Stomach (tissue), 9 donors: Measurements from ENCODE around the gene SNRNP70. TPM values are rescaled to one million over a fixed set of nuclear protein-coding genes. Genes with fewer than 3 reads are reported as not detected.
A peak's percentile ranks its signal among the peaks of the same experiment; 100 is the strongest.
"Not testable (repeated sequence)": the region's sequence is repeated elsewhere in the genome, so short reads cannot be mapped to it uniquely, and the experiment has no call there.

Experiments
- DNase-seq, 2 donors: peaks; one replicate each; pipeline versions ENCODE4 v3.0.0 to v3.0.0-alpha.2; 2013 to 2019
- H3K27ac ChIP-seq, 5 donors: fragments of 200-600 bp in 4 of 5; sonication (generic) in 4 of 5; one replicate each; pipeline ENCODE4 v1.5.1; 2013 to 2019; ENCODE audit warnings: mild to moderate bottlenecking in 1 of 5, moderate library complexity in 1 of 5
- H3K27me3 ChIP-seq, 3 donors: fragments of 200-600 bp; sonication (generic); one replicate each; pipeline ENCODE4 v1.5.1; 2017 to 2019; ENCODE audit warnings: mixed run types in 1 of 3
- H3K36me3 ChIP-seq, 4 donors: fragments of 200-600 bp; sonication (generic); 1 replicate in 3 of 4; 2 replicates in 1 of 4; pipeline ENCODE4 v1.5.1; 2016 to 2019
- H3K4me1 ChIP-seq, 4 donors: fragments of 200-600 bp; sonication (generic); one replicate each; pipeline ENCODE4 v1.5.1; 2016 to 2019
- H3K4me3 ChIP-seq, 4 donors: fragments of 200-600 bp; sonication (generic) in 3 of 4; one replicate each; pipeline ENCODE4 v1.5.1; 2016 to 2019; ENCODE audit warnings: mild to moderate bottlenecking in 1 of 4
- H3K9me3 ChIP-seq, 4 donors: fragments of 200-600 bp; sonication (generic); one replicate each; pipeline ENCODE4 v1.5.1; 2016 to 2019
- EP300 ChIP-seq: sonication (generic); formaldehyde crosslinking; IDR thresholded peaks from one replicate; pipeline ENCODE4 v1.6.1; 2017; ENCODE audit warnings: antibody characterized with exemption
- POLR2A ChIP-seq, 4 donors: fragments of 450-650 bp; IDR thresholded peaks; one replicate each; pipeline ENCODE4 v1.6.1; 2016; ENCODE audit warnings: antibody characterized with exemption in 4 of 4, control low read depth in 2 of 4, mild to moderate bottlenecking in 1 of 4, moderate library complexity in 1 of 4
- POLR2AphosphoS5 ChIP-seq, 3 donors: sonication (generic); formaldehyde crosslinking; IDR thresholded peaks; one replicate each; pipeline ENCODE4 v1.6.1; 2016; ENCODE audit warnings: antibody characterized with exemption in 3 of 3
- WGBS, 5 donors: extraction: QIAGEN DNeasy Blood & Tissue Kit in 3 of 5; methylation state at CpG; one replicate each; pipeline versions ENCODE4 v1.1.5 to v1.1.7; 2013 to 2018; 5-methylcytosine and 5-hydroxymethylcytosine counted together
- intact Hi-C: fragments of 100-400 bp; cut with DNase I; formaldehyde crosslinking; loops from one replicate; pipeline ENCODE4 v1.15.1; 2023; ENCODE audit warnings: low total_unique reads
- polyA plus RNA-seq, 3 donors: library from polyadenylated mRNA; stranded (reverse); fragments of 200-250 nt; gene quantifications; one replicate each; pipeline ENCODE4 v1.2.3, GENCODE V29; 2013
- total RNA-seq, 5 donors: library from RNA; depleted of rRNA; stranded (reverse); fragments of >200 nt; gene quantifications; one replicate each; pipeline versions ENCODE4 v1.1.0 to v1.2.3, GENCODE V29; 2014 to 2016
- TF ChIP-seq, protein P1 (sequence below), 7 experiments: fragments of 450-650 bp in 4 of 7; fragments of 200-600 bp in 3 of 7; sonication (generic) in 3 of 7; IDR thresholded peaks; one replicate each; pipeline ENCODE4 v1.5.1; 2016 to 2019; ENCODE audit warnings: antibody characterized with exemption in 7 of 7, control low read depth in 2 of 7, mild to moderate bottlenecking in 1 of 7
- donor health status: healthy with polysubstance abuse.
- donor health status: Bipolar disorder and iron deficiency.
- donor health status: healthy.

SNRNP70 gene
- total and polyA plus RNA-seq, 8 donors: 163 to 3,365 (median 222) TPM

DNA sequence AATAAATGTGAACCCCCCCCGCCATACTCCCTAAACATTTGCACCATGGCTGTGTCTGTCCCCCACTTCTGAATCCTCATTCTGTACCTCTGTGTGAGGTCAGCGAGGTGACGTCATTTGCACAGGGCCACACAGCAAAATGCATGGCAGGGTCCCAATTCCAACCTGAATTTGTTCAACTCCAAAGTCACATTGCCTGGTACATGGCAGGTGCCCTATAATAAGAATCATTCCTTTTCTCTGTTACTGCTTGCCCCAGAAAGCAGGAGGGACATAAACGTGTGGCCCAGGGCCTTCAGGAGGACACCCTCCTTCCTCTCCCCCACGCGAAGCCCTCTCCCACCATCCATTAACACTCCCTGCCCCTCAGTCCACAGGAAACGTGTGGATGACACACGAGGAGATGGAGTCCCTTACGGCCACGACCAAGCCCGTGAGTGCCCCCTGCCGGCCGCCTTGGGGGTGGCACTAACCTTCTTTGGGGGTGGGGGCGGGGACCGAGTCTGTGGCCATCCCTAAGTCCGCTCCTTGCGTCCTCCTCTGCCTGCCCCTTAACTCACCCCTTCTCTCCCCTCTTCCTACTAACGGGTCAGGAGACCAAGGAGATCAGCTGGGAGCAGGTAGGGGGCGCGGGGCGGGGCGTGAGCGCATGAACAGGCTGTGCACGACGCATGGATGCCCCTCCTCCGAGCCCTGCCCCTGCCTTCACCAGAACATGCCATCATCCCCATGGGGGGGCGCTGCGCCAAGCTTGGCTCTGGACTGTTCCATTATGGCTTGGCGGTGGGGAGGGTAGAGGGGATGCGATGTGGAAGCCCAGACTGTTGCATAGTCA lies 60.5 kb downstream of the SNRNP70 start:
- TF ChIP-seq POLR2AphosphoS5 (IDR thresholded peaks at IDR 0.05) (peak in 1 of 3 donors; percentile 15), POLR2A (IDR thresholded peaks at IDR 0.05) (no peak)
- TF ChIP-seq, protein P1, sequence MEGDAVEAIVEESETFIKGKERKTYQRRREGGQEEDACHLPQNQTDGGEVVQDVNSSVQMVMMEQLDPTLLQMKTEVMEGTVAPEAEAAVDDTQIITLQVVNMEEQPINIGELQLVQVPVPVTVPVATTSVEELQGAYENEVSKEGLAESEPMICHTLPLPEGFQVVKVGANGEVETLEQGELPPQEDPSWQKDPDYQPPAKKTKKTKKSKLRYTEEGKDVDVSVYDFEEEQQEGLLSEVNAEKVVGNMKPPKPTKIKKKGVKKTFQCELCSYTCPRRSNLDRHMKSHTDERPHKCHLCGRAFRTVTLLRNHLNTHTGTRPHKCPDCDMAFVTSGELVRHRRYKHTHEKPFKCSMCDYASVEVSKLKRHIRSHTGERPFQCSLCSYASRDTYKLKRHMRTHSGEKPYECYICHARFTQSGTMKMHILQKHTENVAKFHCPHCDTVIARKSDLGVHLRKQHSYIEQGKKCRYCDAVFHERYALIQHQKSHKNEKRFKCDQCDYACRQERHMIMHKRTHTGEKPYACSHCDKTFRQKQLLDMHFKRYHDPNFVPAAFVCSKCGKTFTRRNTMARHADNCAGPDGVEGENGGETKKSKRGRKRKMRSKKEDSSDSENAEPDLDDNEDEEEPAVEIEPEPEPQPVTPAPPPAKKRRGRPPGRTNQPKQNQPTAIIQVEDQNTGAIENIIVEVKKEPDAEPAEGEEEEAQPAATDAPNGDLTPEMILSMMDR (IDR thresholded peaks at IDR 0.05): peak in 5 of 7 experiments; percentile 54 to 96 (median 83)
- Histone ChIP-seq H3K27ac (no peak overlapping the region), H3K4me1 (peaks cover 29 to 58% (median 49%) of the 10 kb centered on the region in 4 donors), H3K27me3 (peaks cover 0 to 23% (median 0%) of the 10 kb centered on the region in 3 donors), H3K4me3 (peak overlapping the region in 2 of 4 donors; percentile 4 to 32), H3K36me3 (no peaks in the 10 kb centered on the region), H3K9me3 (no peaks in the 10 kb centered on the region)
- DNase-seq: peak; percentile 87 to 90
- intact Hi-C loops: no loop called here
- 8 to 9% (median 9%) methylated on average over 25 to 30 of the region's 30 CpGs for WGBS, 5 donors

DNA sequence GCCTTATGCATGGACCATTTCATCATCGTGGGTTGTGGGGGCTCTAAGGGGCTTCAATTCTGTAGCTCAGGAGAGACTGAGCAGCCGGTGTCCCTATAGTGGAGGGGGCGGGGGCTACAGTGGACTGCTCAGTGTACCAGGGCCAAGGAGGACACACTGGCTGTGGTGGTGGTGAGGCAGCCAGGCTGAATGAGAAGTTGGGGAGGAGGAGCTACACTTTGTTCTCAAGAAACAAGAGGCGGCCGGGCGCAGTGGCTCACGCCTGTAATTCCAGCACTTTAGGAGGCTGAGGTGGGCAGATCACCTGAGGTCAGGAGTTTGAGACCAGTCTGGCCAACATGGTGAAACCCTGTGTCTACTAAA lies 61.1 kb downstream of the SNRNP70 start:
- H3K27me3 ChIP-seq: peaks cover 0 to 28% (median 0%) of the 10 kb centered on the region in 3 donors
- WGBS, 5 donors: 22 to 29% (median 25%) methylated on average over 7 of the region's 7 CpGs
- H3K4me1 ChIP-seq: peaks cover 35 to 64% (median 55%) of the 10 kb centered on the region in 4 donors
- H3K36me3 ChIP-seq, H3K27ac ChIP-seq, H3K9me3 ChIP-seq, DNase-seq, intact Hi-C loops: not testable (repeated sequence)
- H3K4me3 ChIP-seq: peak overlapping the region in 1 of 4 donors; percentile 32

DNA sequence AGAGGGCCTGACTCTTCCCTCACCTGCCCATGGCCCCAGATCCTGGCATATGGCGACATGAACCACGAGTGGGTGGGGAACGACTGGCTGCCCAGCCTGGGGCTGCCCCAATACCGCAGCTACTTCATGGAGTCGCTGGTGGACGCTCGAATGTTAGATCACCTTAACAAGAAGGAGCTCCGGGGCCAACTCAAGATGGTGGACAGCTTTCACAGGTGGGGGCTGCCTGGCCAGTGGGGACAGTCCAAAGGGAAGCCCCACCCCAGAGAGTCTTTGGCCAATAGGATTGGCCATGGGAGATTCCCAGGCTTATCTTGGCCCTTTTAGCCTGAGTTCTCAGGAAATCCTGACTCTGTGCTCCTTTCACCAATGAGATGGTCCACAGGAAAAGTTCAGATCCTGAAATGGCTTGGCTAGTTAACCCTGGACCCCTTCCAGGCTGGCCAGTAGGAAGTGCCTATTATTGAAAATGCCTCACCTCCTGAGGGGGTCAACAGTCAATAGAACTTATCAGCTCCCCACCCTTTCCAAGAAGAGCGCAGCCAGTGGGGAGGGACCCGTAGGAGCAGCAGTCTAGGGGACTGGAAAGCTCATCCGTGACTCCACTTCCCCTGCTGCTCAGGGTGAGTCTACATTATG lies 62.9 kb downstream of the SNRNP70 start:
- Histone ChIP-seq H3K4me1 (peaks cover 35 to 63% (median 55%) of the 10 kb centered on the region in 4 donors), H3K36me3 (no peaks in the 10 kb centered on the region), H3K27me3 (peaks cover 0 to 33% (median 0%) of the 10 kb centered on the region in 3 donors), H3K27ac (peak overlapping the region in 4 of 5 donors; percentile 72 to 88 (median 85)), H3K4me3 (peak overlapping the region; percentile 66 to 82 (median 70)), H3K9me3 (no peaks in the 10 kb centered on the region)
- intact Hi-C loops: no loop called here
- no peak for DNase-seq
- WGBS, 5 donors: 58 to 71% (median 69%) methylated on average over 10 to 11 of the region's 11 CpGs
- no peak for TF ChIP-seq POLR2AphosphoS5 (IDR thresholded peaks at IDR 0.05)
- TF ChIP-seq, protein P1 (IDR thresholded peaks at IDR 0.05): no peak
- no peak for TF ChIP-seq EP300
- TF ChIP-seq POLR2A (IDR thresholded peaks at IDR 0.05): no peak

DNA sequence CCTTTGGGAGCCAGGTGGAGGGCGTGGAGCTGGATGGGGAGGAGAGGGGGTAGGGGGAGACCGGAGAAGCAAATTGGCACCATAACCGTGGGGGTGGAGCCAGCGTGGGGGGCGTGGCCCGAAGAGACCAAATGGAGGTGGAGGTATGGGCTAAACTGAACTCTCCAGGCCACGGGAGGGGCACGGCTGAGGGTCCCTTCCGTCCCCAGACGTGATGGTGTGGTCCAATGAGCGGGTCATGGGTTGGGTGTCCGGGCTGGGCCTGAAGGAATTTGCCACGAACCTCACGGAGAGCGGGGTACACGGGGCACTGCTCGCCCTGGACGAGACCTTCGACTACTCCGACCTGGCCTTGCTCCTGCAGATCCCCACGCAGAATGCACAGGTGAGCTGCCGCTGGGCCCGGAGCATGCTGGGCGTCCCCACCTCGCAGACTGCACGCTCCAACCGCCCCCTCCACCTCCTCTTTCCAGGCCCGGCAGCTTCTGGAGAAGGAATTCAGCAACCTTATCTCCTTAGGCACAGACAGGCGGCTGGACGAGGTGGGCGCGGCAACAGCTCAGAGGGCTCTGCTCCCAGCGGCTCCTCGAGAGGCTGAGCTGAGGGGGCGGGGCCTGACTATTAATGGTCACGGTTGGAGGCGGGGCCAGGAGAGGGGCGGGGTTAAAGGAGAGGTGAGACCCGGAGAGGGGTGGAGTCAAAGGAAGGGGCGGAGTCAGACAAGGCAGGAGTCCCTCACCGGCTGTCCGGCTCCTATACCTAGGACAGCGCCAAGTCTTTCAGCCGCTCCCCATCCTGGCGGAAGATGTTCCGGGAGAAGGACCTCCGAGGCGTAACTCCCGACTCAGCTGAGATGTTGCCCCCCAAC lies 63.8 kb downstream of the SNRNP70 start:
- 1 to 4% (median 3%) methylated on average over 29 to 49 of the region's 49 CpGs for WGBS, 5 donors
- no peaks in the 10 kb centered on the region for H3K36me3 ChIP-seq
- TF ChIP-seq POLR2A (IDR thresholded peaks at IDR 0.05) (no peak), EP300 (no peak), POLR2AphosphoS5 (IDR thresholded peaks at IDR 0.05) (peak in 2 of 3 donors; percentile 63 to 70)
- TF ChIP-seq, protein P1 (IDR thresholded peaks at IDR 0.05): no peak
- intact Hi-C loops: no loop called here
- peak; percentile 98 to 100 for DNase-seq
- peak overlapping the region; percentile 72 to 92 (median 85) for H3K27ac ChIP-seq
- H3K27me3 ChIP-seq: peaks cover 0 to 33% (median 0%) of the 10 kb centered on the region in 3 donors
- H3K4me3 ChIP-seq: peak overlapping the region; percentile 66 to 82 (median 70)
- no peaks in the 10 kb centered on the region for H3K9me3 ChIP-seq
- H3K4me1 ChIP-seq: peaks cover 35 to 62% (median 52%) of the 10 kb centered on the region in 4 donors
